SK-N-SH treated with all-trans-retinoic acid at 6 μM for 48 hours (cell line): ENCODE measurements around the gene EEF2.
"Not testable (repeated sequence)": the region's sequence is repeated elsewhere in the genome, so short reads cannot be mapped to it uniquely, and the experiment has no call there.

Source experiments
- ATAC-seq: fragments of 200-7000 bp; cut with Tn5 transposase; 3 replicates; pipeline ENCODE4 v1.9.1; 2020; ENCODE audit warnings: mild to moderate bottlenecking, moderate library complexity
- ARNTL ChIP-seq: fragments of 450-650 bp; formaldehyde crosslinking; IDR thresholded peaks from 2 replicates; pipeline ENCODE4 v1.5.0; 2020; ENCODE audit warnings: low read depth, mild to moderate bottlenecking, moderate library complexity, borderline replicate concordance
- BACH2 ChIP-seq: fragments of 250-450 bp; sonication (Bioruptor Pico); IDR thresholded peaks from 2 replicates; pipeline ENCODE4 v1.9.0; 2021; ENCODE audit warnings: mild to moderate bottlenecking, borderline replicate concordance
- CSDC2 ChIP-seq: fragments of 250-450 bp; sonication (Bioruptor Pico); IDR thresholded peaks from 2 replicates; pipeline ENCODE4 v1.5.0; 2020; ENCODE audit warnings: mild to moderate bottlenecking, moderate library complexity
- ESRRG ChIP-seq: fragments of 250-450 bp; sonication (Bioruptor Pico); IDR thresholded peaks from 2 replicates; pipeline ENCODE4 v1.6.1; 2021; ENCODE audit warnings: mild to moderate bottlenecking
- OSR1 ChIP-seq: fragments of 250-450 bp; sonication (Bioruptor Pico); IDR thresholded peaks from 2 replicates; pipeline ENCODE4 v1.8.0; 2022; ENCODE audit warnings: moderate library complexity, mild to moderate bottlenecking, inconsistent platforms
- PPARA ChIP-seq: fragments of 250-450 bp; sonication (Bioruptor Pico); IDR thresholded peaks from 2 replicates; pipeline ENCODE4 v1.5.0; 2020; ENCODE audit warnings: mild to moderate bottlenecking, borderline replicate concordance
- SNAI2 ChIP-seq: fragments of 250-450 bp; sonication (Bioruptor Pico); IDR thresholded peaks from 2 replicates; pipeline ENCODE4 v1.5.0; 2020; ENCODE audit warnings: mild to moderate bottlenecking, moderate library complexity
- TOX ChIP-seq: fragments of 250-450 bp; sonication (Bioruptor Pico); IDR thresholded peaks from 2 replicates; pipeline ENCODE4 v1.8.0; 2021; ENCODE audit warnings: mild to moderate bottlenecking, moderate library complexity, borderline replicate concordance
- TSHZ2 ChIP-seq: fragments of 250-450 bp; sonication (Bioruptor Pico); IDR thresholded peaks from 2 replicates; pipeline ENCODE4 v1.5.0; 2020; ENCODE audit warnings: mild to moderate bottlenecking, moderate library complexity
- ZC3H10 ChIP-seq: fragments of 250-450 bp; sonication (Bioruptor Pico); IDR thresholded peaks from 2 replicates; pipeline ENCODE4 v1.5.1; 2021; ENCODE audit warnings: mild to moderate bottlenecking, moderate library complexity
- ZFP3 ChIP-seq: fragments of 250-450 bp; sonication (Bioruptor Pico); IDR thresholded peaks from 2 replicates; pipeline ENCODE4 v1.5.0; 2020; ENCODE audit warnings: mild to moderate bottlenecking, moderate library complexity
- ZFP30 ChIP-seq: fragments of 450-650 bp; formaldehyde crosslinking; IDR thresholded peaks from 2 replicates; pipeline ENCODE4 v1.5.0; 2022; ENCODE audit warnings: mild to moderate bottlenecking, moderate library complexity
- ZNF565 ChIP-seq: fragments of 450-650 bp; formaldehyde crosslinking; conservative IDR thresholded peaks from 2 replicates; pipeline ENCODE4 v1.5.0; 2020; ENCODE audit warnings: low read depth, mild to moderate bottlenecking, moderate library complexity
- ZNF70 ChIP-seq: fragments of 450-650 bp; formaldehyde crosslinking; IDR thresholded peaks from 2 replicates; pipeline ENCODE4 v1.5.0; 2020; ENCODE audit warnings: mild to moderate bottlenecking, moderate library complexity
- TF ChIP-seq, protein P1 (sequence below): fragments of 250-450 bp; sonication (Bioruptor Pico); IDR thresholded peaks from 2 replicates; pipeline ENCODE4 v1.8.0; 2021; ENCODE audit warnings: low read depth, mild to moderate bottlenecking, moderate library complexity, borderline replicate concordance
- TF ChIP-seq, protein P2 (sequence below): fragments of 250-450 bp; sonication (Bioruptor Pico); IDR thresholded peaks from 2 replicates; pipeline ENCODE4 v1.5.1; 2021; ENCODE audit warnings: mild to moderate bottlenecking, moderate library complexity
- TF ChIP-seq, protein P3 (sequence below): fragments of 250-450 bp; sonication (Bioruptor Pico); IDR thresholded peaks from 2 replicates; pipeline ENCODE4 v1.5.1; 2020; ENCODE audit warnings: low read depth, mild to moderate bottlenecking, moderate library complexity

The EEF2 gene

GRCh38 chr19:3958836-3959765 is 26.2 kb downstream of the EEF2 start (continued):
- TF ChIP-seq TSHZ2 (CRISPR knock-in tag) (no peak), ZC3H10 (CRISPR knock-in tag) (no peak), SNAI2 (CRISPR knock-in tag) (no peak), ZNF565 (no peak)

- TF ChIP-seq, protein P1, sequence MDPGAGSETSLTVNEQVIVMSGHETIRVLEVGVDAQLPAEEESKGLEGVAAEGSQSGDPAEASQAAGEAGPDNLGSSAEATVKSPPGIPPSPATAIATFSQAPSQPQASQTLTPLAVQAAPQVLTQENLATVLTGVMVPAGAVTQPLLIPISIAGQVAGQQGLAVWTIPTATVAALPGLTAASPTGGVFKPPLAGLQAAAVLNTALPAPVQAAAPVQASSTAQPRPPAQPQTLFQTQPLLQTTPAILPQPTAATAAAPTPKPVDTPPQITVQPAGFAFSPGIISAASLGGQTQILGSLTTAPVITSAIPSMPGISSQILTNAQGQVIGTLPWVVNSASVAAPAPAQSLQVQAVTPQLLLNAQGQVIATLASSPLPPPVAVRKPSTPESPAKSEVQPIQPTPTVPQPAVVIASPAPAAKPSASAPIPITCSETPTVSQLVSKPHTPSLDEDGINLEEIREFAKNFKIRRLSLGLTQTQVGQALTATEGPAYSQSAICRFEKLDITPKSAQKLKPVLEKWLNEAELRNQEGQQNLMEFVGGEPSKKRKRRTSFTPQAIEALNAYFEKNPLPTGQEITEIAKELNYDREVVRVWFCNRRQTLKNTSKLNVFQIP (CRISPR knock-in tag), result no peak
- no peak for TF ChIP-seq ZC3H10 (CRISPR knock-in tag)
- no peak for TF ChIP-seq ZNF565
- TF ChIP-seq ZFP3 (CRISPR knock-in tag), result no peak
- TF ChIP-seq CSDC2 (CRISPR knock-in tag), result no peak
- no peak for TF ChIP-seq SNAI2 (CRISPR knock-in tag)
- no peak for TF ChIP-seq ESRRG (CRISPR knock-in tag)
- TF ChIP-seq, protein P2, sequence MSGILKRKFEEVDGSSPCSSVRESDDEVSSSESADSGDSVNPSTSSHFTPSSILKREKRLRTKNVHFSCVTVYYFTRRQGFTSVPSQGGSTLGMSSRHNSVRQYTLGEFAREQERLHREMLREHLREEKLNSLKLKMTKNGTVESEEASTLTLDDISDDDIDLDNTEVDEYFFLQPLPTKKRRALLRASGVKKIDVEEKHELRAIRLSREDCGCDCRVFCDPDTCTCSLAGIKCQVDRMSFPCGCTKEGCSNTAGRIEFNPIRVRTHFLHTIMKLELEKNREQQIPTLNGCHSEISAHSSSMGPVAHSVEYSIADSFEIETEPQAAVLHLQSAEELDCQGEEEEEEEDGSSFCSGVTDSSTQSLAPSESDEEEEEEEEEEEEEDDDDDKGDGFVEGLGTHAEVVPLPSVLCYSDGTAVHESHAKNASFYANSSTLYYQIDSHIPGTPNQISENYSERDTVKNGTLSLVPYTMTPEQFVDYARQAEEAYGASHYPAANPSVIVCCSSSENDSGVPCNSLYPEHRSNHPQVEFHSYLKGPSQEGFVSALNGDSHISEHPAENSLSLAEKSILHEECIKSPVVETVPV (CRISPR knock-in tag), result no peak
- TF ChIP-seq TOX (CRISPR knock-in tag), result no peak
- no peak for TF ChIP-seq TSHZ2 (CRISPR knock-in tag)
- TF ChIP-seq ARNTL (CRISPR knock-in tag), result no peak
- TF ChIP-seq, protein P3, sequence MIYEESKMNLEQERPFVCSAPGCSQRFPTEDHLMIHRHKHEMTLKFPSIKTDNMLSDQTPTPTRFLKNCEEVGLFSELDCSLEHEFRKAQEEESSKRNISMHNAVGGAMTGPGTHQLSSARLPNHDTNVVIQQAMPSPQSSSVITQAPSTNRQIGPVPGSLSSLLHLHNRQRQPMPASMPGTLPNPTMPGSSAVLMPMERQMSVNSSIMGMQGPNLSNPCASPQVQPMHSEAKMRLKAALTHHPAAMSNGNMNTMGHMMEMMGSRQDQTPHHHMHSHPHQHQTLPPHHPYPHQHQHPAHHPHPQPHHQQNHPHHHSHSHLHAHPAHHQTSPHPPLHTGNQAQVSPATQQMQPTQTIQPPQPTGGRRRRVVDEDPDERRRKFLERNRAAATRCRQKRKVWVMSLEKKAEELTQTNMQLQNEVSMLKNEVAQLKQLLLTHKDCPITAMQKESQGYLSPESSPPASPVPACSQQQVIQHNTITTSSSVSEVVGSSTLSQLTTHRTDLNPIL (CRISPR knock-in tag), result no peak
- TF ChIP-seq ZFP30 (CRISPR knock-in tag), result no peak
- no peak for TF ChIP-seq PPARA (CRISPR knock-in tag)
- TF ChIP-seq OSR1, result no peak
- TF ChIP-seq ZNF70 (CRISPR knock-in tag), result no peak
- no peak for TF ChIP-seq BACH2 (CRISPR knock-in tag)
- ATAC-seq, result no peak
Observed at GRCh38 chr19:3955688-3956087, 29.6 kb downstream of the EEF2 start.

DNA sequence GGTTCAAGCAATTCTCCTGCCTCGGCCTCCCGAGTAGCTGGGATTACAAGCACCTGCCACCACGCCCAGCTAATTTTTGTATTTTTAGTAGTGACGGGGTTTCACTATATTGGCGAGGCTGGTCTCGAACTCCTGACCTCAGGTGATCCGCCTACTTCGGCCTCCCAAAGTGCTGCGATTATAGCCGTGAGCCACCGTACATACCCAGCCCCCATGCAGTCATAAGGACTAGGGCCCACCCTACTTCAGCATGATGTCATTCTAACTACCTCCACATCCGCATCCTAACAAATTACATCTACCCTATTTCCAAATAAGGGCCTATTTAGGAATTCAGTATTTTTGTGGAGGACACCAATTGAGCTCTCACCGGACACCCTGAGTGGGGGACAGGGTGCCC is 30.0 kb downstream of the EEF2 start:
- ATAC-seq, result not testable (repeated sequence)
